Heart left ventricle (tissue), 16 donors: ENCODE results near the gene NCOR1. TPM values are rescaled to one million over a fixed set of nuclear protein-coding genes. Genes with fewer than 3 reads are reported as not detected.
A peak's percentile ranks its signal among the peaks of the same experiment; 100 is the strongest.

Source experiments
- ATAC-seq, 4 donors: fragments of 200-7000 bp; cut with Tn5 transposase; one replicate each; pipeline ENCODE4 v1.9.1; 2020 to 2022; ENCODE audit warnings: moderate library complexity in 4 of 4, mild to moderate bottlenecking in 3 of 4, moderate number of reproducible peaks in 1 of 4
- DNase-seq, 5 donors: peaks; one replicate each; pipeline ENCODE4 v3.0.0-alpha.2; 2020
- H3K27ac ChIP-seq, 12 donors: fragments of 200-600 bp; sonication (generic) in 4 of 12; one replicate each; pipeline versions ENCODE4 v1.5.0 to v1.8.0; 2016 to 2022; ENCODE audit warnings: mild to moderate bottlenecking in 2 of 12
- H3K27me3 ChIP-seq, 9 donors: fragments of 200-600 bp; sonication (generic) in 2 of 9; one replicate each; pipeline versions ENCODE4 v1.5.1 to v1.8.0; 2016 to 2022; ENCODE audit warnings: mild to moderate bottlenecking in 3 of 9
- H3K36me3 ChIP-seq, 9 donors: fragments of 200-600 bp; sonication (generic) in 2 of 9; one replicate each; pipeline versions ENCODE4 v1.5.0 to v1.8.0; 2018 to 2022; ENCODE audit warnings: mild to moderate bottlenecking in 2 of 9
- H3K4me1 ChIP-seq, 12 donors: fragments of 200-600 bp; sonication (generic) in 4 of 12; one replicate each; pipeline versions ENCODE4 v1.5.0 to v1.8.0; 2016 to 2022; ENCODE audit warnings: mild to moderate bottlenecking in 3 of 12
- H3K4me3 ChIP-seq, 12 donors: fragments of 200-600 bp; sonication (generic) in 4 of 12; one replicate each; pipeline versions ENCODE4 v1.5.0 to v1.8.0; 2017 to 2022; ENCODE audit warnings: mild to moderate bottlenecking in 9 of 12, moderate library complexity in 4 of 12
- H3K9me3 ChIP-seq, 12 donors: fragments of 200-600 bp; sonication (generic) in 4 of 12; one replicate each; pipeline versions ENCODE4 v1.5.0 to v1.8.0; 2016 to 2022; ENCODE audit warnings: mild to moderate bottlenecking in 1 of 12
- POLR2A ChIP-seq, 2 donors: fragments of 450-650 bp; IDR thresholded peaks; one replicate each; pipeline ENCODE4 v1.6.1; 2017; ENCODE audit warnings: antibody characterized with exemption in 2 of 2, mild to moderate bottlenecking in 2 of 2, moderate library complexity in 2 of 2
- WGBS, 4 donors: extraction: QIAGEN DNeasy Blood & Tissue Kit in 2 of 4; methylation state at CpG; one replicate each; pipeline versions ENCODE4 v1.1.5 to v1.1.7; 2013 to 2018; 5-methylcytosine and 5-hydroxymethylcytosine counted together
- intact Hi-C, 10 donors: fragments of 100-400 bp; cut with DNase I; formaldehyde crosslinking; loops; one replicate each; pipeline versions ENCODE4 v1.11.1 to v1.14.2; 2022
- polyA plus RNA-seq, 2 donors: library from polyadenylated mRNA; stranded (reverse); fragments of 200-250 nt; gene quantifications; one replicate each; pipeline ENCODE4 v1.2.3, GENCODE V29; 2013
- total RNA-seq, 9 donors: library from RNA; depleted of rRNA in 2 of 9; stranded (reverse); fragments of >200 nt in 2 of 9; fragmentation: NEBNext Ultra II Directional in 3 of 9; extraction: Animal tissue kit (Norgen Biotek cat#: 25700) in 3 of 9; gene quantifications; one replicate each; pipeline versions ENCODE4 v1.1.0 to v1.2.4, GENCODE V29; 2016 to 2023
- TF ChIP-seq, protein P1 (sequence below), 12 donors: fragments of 200-600 bp; sonication (generic) in 4 of 12; IDR thresholded peaks; one replicate each; pipeline versions ENCODE4 v1.5.0 to v1.8.0; 2018 to 2022; ENCODE audit warnings: antibody characterized with exemption in 12 of 12, mild to moderate bottlenecking in 5 of 12
- donor health status: ischemic (EF 13 %, LVEDD 7.1; RV severe dilation, severe dysfunction).
- donor health status: healthy with polysubstance abuse.
- donor health status: DM: no; HTN: yes; CAD: no.
- donor health status: DM: no; HTN: no; CAD: no.
- donor health status: ischemic (EF 25% LVEDD 6.9; RV normal size, moderate dysfunction).
- donor health status: ischemic (EF 25% LVEDD 5.7; RV mildly dilated, moderate dysfunction).
- donor health status: healthy.
- donor health status: DM: yes; HTN: yes; CAD: no.
- donor health status: ischemic (EF 35%, LVEDD 5.7; RV mildly dilated, moderate dysfunction).
- donor health status: nonischemic (EF 11% LVEDD 7.7; RV severe dilation, severe dysfunction).
- donor health status: DM: yes; HTN: yes; CAD: no.
- donor health status: PGD.
- donor health status: ischemic (EF 29% LVEDD 5.4; RV normal size, mild dysfunction).
- donor health status: nonischemic (EF 23%, LVEDD 6.1; RV moderate dilation, normal function).

The NCOR1 gene
- total and polyA plus RNA-seq, 11 donors: 35.2 to 92.2 (median 74.1) TPM

DNA sequence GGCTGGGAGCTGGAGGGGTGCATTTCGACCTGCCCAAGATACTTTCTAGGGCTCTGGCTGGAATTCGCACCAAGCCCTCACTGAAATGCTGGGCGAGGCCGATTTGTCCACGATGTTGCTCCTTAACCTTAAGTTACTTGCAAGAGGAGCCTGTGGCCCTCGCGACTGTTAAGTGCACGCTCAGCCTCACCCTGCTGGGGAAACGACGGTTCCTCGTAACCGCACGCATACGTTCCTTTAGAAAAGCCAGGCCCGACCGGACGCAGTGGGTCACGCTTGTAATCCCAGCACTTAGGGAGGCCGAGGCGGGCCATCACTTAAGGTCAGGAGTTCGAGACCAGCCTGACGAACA lies 607 bp upstream of the NCOR1 start:
- TF ChIP-seq POLR2A (IDR thresholded peaks at IDR 0.05): no peak
- peaks cover 0 to 3% (median 0%) of the 10 kb centered on the region in 9 donors for H3K36me3 ChIP-seq
- ATAC-seq (peak in 3 of 4 donors; percentile 3 to 15 (median 14)), DNase-seq (peak in 2 of 5 donors; percentile 51 to 71)
- H3K27me3 ChIP-seq: no peaks in the 10 kb centered on the region
- peak overlapping the region; percentile 75 to 99 (median 95) for H3K4me3 ChIP-seq
- H3K27ac ChIP-seq: peak overlapping the region; percentile 91 to 98 (median 97)
- peaks cover 3 to 62% (median 39%) of the 10 kb centered on the region in 12 donors for H3K4me1 ChIP-seq
- H3K9me3 ChIP-seq: no peaks in the 10 kb centered on the region
- 16 to 52% (median 20%) methylated on average over 9 to 22 of the region's 22 CpGs for WGBS, 4 donors
- intact Hi-C loops: loop anchor here in 1 of 10 donors (5.0 kb wide), 1 partner anchor 66 kb away; no protein-coding TSS in a partner anchor

DNA sequence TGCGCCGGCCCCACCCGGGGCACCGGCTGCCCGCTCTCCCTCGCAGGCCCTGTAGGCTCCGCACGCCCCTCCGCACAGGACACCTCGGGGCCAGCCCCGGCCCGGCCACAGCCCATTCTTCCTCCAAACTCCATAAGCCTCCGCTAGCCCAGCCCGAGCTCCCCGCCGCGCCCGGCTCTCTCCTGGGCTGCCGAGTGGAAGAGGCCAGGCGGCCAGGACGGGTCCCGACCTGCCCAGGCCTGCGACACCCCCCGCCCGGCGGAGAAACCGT lies 397 bp downstream of the NCOR1 start:
- H3K36me3 ChIP-seq: no peaks in the 10 kb centered on the region
- WGBS, 4 donors: 0 to 1% (median 1%) methylated on average over 22 to 27 of the region's 27 CpGs
- no peaks in the 10 kb centered on the region for H3K27me3 ChIP-seq
- peak overlapping the region; percentile 75 to 99 (median 95) for H3K4me3 ChIP-seq
- H3K9me3 ChIP-seq: no peaks in the 10 kb centered on the region
- H3K4me1 ChIP-seq: peaks cover 3 to 62% (median 39%) of the 10 kb centered on the region in 12 donors
- no peak for TF ChIP-seq POLR2A (IDR thresholded peaks at IDR 0.05)
- TF ChIP-seq, protein P1, sequence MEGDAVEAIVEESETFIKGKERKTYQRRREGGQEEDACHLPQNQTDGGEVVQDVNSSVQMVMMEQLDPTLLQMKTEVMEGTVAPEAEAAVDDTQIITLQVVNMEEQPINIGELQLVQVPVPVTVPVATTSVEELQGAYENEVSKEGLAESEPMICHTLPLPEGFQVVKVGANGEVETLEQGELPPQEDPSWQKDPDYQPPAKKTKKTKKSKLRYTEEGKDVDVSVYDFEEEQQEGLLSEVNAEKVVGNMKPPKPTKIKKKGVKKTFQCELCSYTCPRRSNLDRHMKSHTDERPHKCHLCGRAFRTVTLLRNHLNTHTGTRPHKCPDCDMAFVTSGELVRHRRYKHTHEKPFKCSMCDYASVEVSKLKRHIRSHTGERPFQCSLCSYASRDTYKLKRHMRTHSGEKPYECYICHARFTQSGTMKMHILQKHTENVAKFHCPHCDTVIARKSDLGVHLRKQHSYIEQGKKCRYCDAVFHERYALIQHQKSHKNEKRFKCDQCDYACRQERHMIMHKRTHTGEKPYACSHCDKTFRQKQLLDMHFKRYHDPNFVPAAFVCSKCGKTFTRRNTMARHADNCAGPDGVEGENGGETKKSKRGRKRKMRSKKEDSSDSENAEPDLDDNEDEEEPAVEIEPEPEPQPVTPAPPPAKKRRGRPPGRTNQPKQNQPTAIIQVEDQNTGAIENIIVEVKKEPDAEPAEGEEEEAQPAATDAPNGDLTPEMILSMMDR (IDR thresholded peaks at IDR 0.05): no peak
- DNase-seq: peak in 3 of 5 donors; percentile 47 to 75 (median 57)
- intact Hi-C loops: loop anchor here in 1 of 10 donors (5.0 kb wide), 1 partner anchor 67 kb away; no protein-coding TSS in a partner anchor
- peak overlapping the region; percentile 91 to 98 (median 97) for H3K27ac ChIP-seq
- peak; percentile 15 to 67 (median 46) for ATAC-seq

DNA sequence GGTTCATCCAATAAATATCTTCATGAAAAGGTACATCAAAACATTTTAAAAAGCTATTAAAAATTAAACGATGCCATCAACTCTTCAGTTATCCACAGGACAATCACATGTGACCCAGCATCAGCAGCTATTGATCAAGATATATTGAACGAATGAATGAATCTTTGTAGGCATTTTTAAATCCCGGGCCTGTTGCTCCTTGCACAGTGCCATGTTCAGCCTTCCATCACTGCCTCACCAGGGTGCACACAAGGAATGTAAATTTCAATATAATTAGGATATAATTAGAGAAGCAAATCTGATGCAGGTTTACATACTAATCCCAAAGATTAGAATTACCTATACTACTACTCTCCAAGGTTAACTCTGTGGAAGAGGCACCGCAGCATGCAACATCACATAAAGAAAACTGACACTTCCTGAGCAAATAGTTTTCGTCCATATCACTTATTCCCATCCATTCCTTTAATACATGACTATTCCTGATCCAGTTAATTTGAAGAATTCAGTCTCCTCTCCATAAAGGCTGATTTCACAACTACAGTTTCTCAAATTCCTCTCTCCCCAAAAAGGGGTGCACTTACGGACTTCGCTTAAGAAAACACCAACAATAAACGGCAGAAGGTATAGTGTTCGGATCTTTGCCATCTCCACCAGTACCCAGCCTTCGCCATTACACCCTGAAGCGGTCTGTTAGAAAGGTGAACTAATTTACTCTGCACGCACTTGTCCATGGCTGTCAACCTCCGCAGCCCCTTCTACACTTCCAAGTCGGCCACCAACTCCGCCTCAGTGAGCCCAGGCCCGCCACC lies 938 bp downstream of the NCOR1 start:
- no peak for DNase-seq
- intact Hi-C loops: loop anchor here in 1 of 10 donors (5.0 kb wide), 1 partner anchor 68 kb away; no protein-coding TSS in a partner anchor
- H3K27me3 ChIP-seq: no peaks in the 10 kb centered on the region
- H3K9me3 ChIP-seq: no peaks in the 10 kb centered on the region
- peak overlapping the region; percentile 91 to 98 (median 97) for H3K27ac ChIP-seq
- no peaks in the 10 kb centered on the region for H3K36me3 ChIP-seq
- ATAC-seq: no peak
- 5 to 6% (median 6%) methylated on average over 16 of the region's 16 CpGs for WGBS, 4 donors
- no peak for TF ChIP-seq POLR2A (IDR thresholded peaks at IDR 0.05)
- TF ChIP-seq, protein P1 (IDR thresholded peaks at IDR 0.05): no peak
- H3K4me1 ChIP-seq: peaks cover 3 to 65% (median 39%) of the 10 kb centered on the region in 12 donors
- peak overlapping the region; percentile 75 to 99 (median 95) for H3K4me3 ChIP-seq

DNA sequence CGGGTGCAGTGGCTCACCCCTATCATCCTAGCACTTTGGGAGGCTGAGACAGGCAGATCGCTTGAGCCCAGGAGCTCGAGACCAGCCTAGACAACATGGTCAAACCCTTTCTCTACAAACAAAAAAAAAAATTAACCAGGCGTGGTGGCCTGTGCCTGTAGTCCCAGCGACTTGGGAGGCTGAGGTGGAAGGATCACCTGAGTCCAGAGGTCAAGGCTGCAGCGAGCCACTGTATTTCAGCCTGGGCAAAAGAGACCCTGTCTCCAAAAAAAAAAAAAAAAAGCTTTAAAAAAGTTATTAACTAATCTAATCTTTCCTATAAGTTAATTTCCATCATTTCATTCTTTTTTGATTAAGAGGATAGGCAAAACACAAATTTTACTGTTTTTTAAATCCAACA lies 2.5 kb downstream of the NCOR1 start:
- H3K4me1 ChIP-seq: peaks cover 3 to 66% (median 33%) of the 10 kb centered on the region in 12 donors
- H3K36me3 ChIP-seq: no peaks in the 10 kb centered on the region
- no peak for ATAC-seq
- WGBS, 4 donors: 85 to 93% (median 92%) methylated on average over 6 of the region's 6 CpGs
- no peak for TF ChIP-seq POLR2A (IDR thresholded peaks at IDR 0.05)
- TF ChIP-seq, protein P1 (IDR thresholded peaks at IDR 0.05): no peak
- DNase-seq: no peak
- H3K27me3 ChIP-seq: no peaks in the 10 kb centered on the region
- no peak overlapping the region for H3K4me3 ChIP-seq
- H3K9me3 ChIP-seq: no peaks in the 10 kb centered on the region
- no peak overlapping the region for H3K27ac ChIP-seq
- intact Hi-C loops: no loop called here
